Natural killer cell (primary cell): ENCODE results near the gene KRTAP4-4. TPM values are rescaled to one million over a fixed set of nuclear protein-coding genes. Genes with fewer than 3 reads are reported as not detected.

Experiments used
- ATAC-seq, 3 donors: fragments of 150-1000 bp in 2 of 3; fragments of 200-7000 bp in 1 of 3; cut with Tn5 transposase; 1 replicate in 1 of 3; 2 replicates in 2 of 3; pipeline ENCODE4 v1.10.0; 2021; ENCODE audit warnings: mild to moderate bottlenecking in 2 of 3, moderate library complexity in 2 of 3
- DNase-seq, 2 donors: peaks; one replicate each; pipeline versions ENCODE4 v3.0.0 to v3.0.0-alpha.2; 2013 to 2021; ENCODE audit warnings: mixed read lengths in 1 of 2
- H3K27ac ChIP-seq: one replicate; pipeline ENCODE4 v1.5.1; 2013; ENCODE audit warnings: mild to moderate bottlenecking, low read length
- H3K27me3 ChIP-seq: one replicate; pipeline ENCODE4 v1.6.1; 2013; ENCODE audit warnings: low read length; ENCODE audit not compliant: control insufficient read depth, insufficient read depth
- H3K36me3 ChIP-seq: one replicate; pipeline ENCODE4 v1.6.1; 2013; ENCODE audit warnings: low read length; ENCODE audit not compliant: control insufficient read depth, insufficient read depth
- H3K4me1 ChIP-seq: one replicate; pipeline ENCODE4 v1.6.1; 2013; ENCODE audit warnings: low read length; ENCODE audit not compliant: control insufficient read depth, insufficient read depth
- H3K4me3 ChIP-seq: one replicate; pipeline ENCODE4 v1.5.1; 2013; ENCODE audit warnings: low read length
- H3K9me3 ChIP-seq: one replicate; pipeline ENCODE4 v1.6.1; 2013; ENCODE audit warnings: low read length; ENCODE audit not compliant: control insufficient read depth, insufficient read depth
- H3K27ac Mint-ChIP-seq, 2 donors: one replicate each; pipeline ENCODE4 v1.8.0; 2022; ENCODE audit warnings: mild to moderate bottlenecking in 2 of 2, mixed read lengths in 2 of 2, moderate library complexity in 1 of 2
- H3K27me3 Mint-ChIP-seq, 2 donors: one replicate each; pipeline ENCODE4 v1.8.0; 2022; ENCODE audit warnings: low read depth in 2 of 2, mixed read lengths in 2 of 2
- H3K36me3 Mint-ChIP-seq: one replicate; pipeline ENCODE4 v1.8.0; 2022; ENCODE audit warnings: mixed read lengths
- H3K4me1 Mint-ChIP-seq, 2 donors: one replicate each; pipeline ENCODE4 v1.8.0; 2022; ENCODE audit warnings: mixed read lengths in 2 of 2
- H3K4me3 Mint-ChIP-seq: one replicate; pipeline ENCODE4 v1.8.0; 2022; ENCODE audit warnings: mild to moderate bottlenecking, moderate library complexity, mixed read lengths
- H3K9me3 Mint-ChIP-seq, 2 donors: one replicate each; pipeline ENCODE4 v1.8.0; 2022; ENCODE audit warnings: mixed read lengths in 2 of 2
- CTCF ChIP-seq: fragments of 200-600 bp; IDR thresholded peaks from one replicate; pipeline ENCODE4 v1.8.0; 2022; ENCODE audit warnings: antibody characterized with exemption
- WGBS: methylation state at CpG from one replicate; pipeline ENCODE4 v1.1.7; 2013; ENCODE audit warnings: missing lambda C conversion rate; ENCODE audit not compliant: insufficient coverage; 5-methylcytosine and 5-hydroxymethylcytosine counted together
- intact Hi-C: fragments of 100-400 bp; cut with micrococcal nuclease; formaldehyde crosslinking; loops from one replicate; pipeline ENCODE4 v1.14.2; 2022
- total RNA-seq, 4 donors: library from RNA; stranded (reverse); fragments of 120-200 nt in 1 of 4; gene quantifications; one replicate each; pipeline versions ENCODE4 v1.2.3 to v1.2.4, GENCODE V29; 2013 to 2022

KRTAP4-4 gene
- total RNA-seq, 3 donors from 2014 or later (not counting 1 experiment from before 2014, with no cell fraction given): not detected

GRCh38 chr17:41186872-41187271 lies 26.3 kb upstream of the KRTAP4-4 start:
- Mint-ChIP-seq H3K4me3 (no peak overlapping the region), H3K27ac (no peak overlapping the region), H3K36me3 (no peaks in the 10 kb centered on the region), H3K4me1 (no peaks in the 10 kb centered on the region), H3K9me3 (no peaks in the 10 kb centered on the region), H3K27me3 (peaks cover 26 to 53% of the 10 kb centered on the region in 2 donors)
- Histone ChIP-seq H3K27ac (no peak overlapping the region), H3K4me1 (no peaks in the 10 kb centered on the region), H3K4me3 (no peak overlapping the region), H3K9me3 (no peaks in the 10 kb centered on the region), H3K36me3 (no peaks in the 10 kb centered on the region), H3K27me3 (no peaks in the 10 kb centered on the region)
- no peak for ATAC-seq
- WGBS: 87% methylated on average over 2 of the region's 2 CpGs
- no peak for DNase-seq
- intact Hi-C loops: no loop called here
- no peak for TF ChIP-seq CTCF

GRCh38 chr17:41185001-41185400 lies 24.5 kb upstream of the KRTAP4-4 start:
- intact Hi-C loops: no loop called here
- WGBS: 56% methylated on average over 1 of the region's 1 CpG
- Histone ChIP-seq H3K9me3 (no peaks in the 10 kb centered on the region), H3K36me3 (no peaks in the 10 kb centered on the region), H3K27me3 (no peaks in the 10 kb centered on the region), H3K4me3 (no peak overlapping the region), H3K27ac (no peak overlapping the region), H3K4me1 (no peaks in the 10 kb centered on the region)
- H3K4me3 Mint-ChIP-seq: no peak overlapping the region
- no peaks in the 10 kb centered on the region for H3K36me3 Mint-ChIP-seq
- no peak overlapping the region for H3K27ac Mint-ChIP-seq
- H3K9me3 Mint-ChIP-seq: no peaks in the 10 kb centered on the region
- ATAC-seq (no peak), DNase-seq (no peak)
- H3K4me1 Mint-ChIP-seq: no peaks in the 10 kb centered on the region
- peaks cover 18 to 42% of the 10 kb centered on the region in 2 donors for H3K27me3 Mint-ChIP-seq
- TF ChIP-seq CTCF: no peak

- 91% methylated on average over 8 of the region's 9 CpGs for WGBS
- no peak for TF ChIP-seq CTCF
- ATAC-seq (no peak), DNase-seq (no peak)
- Mint-ChIP-seq H3K9me3 (no peaks in the 10 kb centered on the region), H3K4me1 (no peaks in the 10 kb centered on the region), H3K27ac (no peak within 1 kb of the TSS), H3K27me3 (peaks cover 17 to 37% of the 10 kb centered on the region in 2 donors), H3K4me3 (no peak within 1 kb of the TSS), H3K36me3 (no peaks in the 10 kb centered on the region)
- no peak within 1 kb of the TSS for H3K4me3 ChIP-seq
- no peaks in the 10 kb centered on the region for H3K4me1 ChIP-seq
- H3K9me3 ChIP-seq: no peaks in the 10 kb centered on the region
- no peak within 1 kb of the TSS for H3K27ac ChIP-seq
- no peaks in the 10 kb centered on the region for H3K36me3 ChIP-seq
- intact Hi-C loops: no loop called here
- H3K27me3 ChIP-seq: no peaks in the 10 kb centered on the region
Measured at GRCh38 chr17:41184480-41184961, 24.0 kb upstream of the KRTAP4-4 start, which contains the start of gene KRTAP4-1. TSS of gene KRTAP4-1 (minus strand) at chr17:41184911. CDS start at chr17:41184854, 57 bp downstream.
